ENCODE results near the gene CHSY3.

The CHSY3 gene

GRCh38 chr5:130018641-130019040 is 114.4 kb downstream of the CHSY3 start:
- Histone ChIP-seq H3K36me3 (ENCODE audit: control insufficient read depth in 2 of 2, insufficient read depth in 1 of 2, low read length in 2 of 2) (no peaks in the 10 kb centered on the region), H3K9me3 (ENCODE audit: control insufficient read depth, insufficient read depth, low read depth, low read length) (no peaks in the 10 kb centered on the region), H3K4me3 (ENCODE audit: low read depth, low read length) (no peak overlapping the region), H3K4me1 (ENCODE audit: control insufficient read depth, insufficient read depth, low read length) (no peaks in the 10 kb centered on the region), H3K27ac (ENCODE audit: extremely low read depth, low read depth, low read length) (no peak overlapping the region)
- ChIA-PET POLR2A (no interaction called here), CTCF (no interaction called here)
- TF ChIP-seq ZNF555 (tag by site-specific recombination; conservative IDR thresholded peaks at IDR 0.05) (no peak), ZNF18 (tag by site-specific recombination; IDR thresholded peaks at IDR 0.05) (no peak), ZNF404 (tag by site-specific recombination; IDR thresholded peaks at IDR 0.05) (no peak), WT1 (tag by site-specific recombination; IDR thresholded peaks at IDR 0.05) (no peak), ZNF423 (tag by site-specific recombination; IDR thresholded peaks at IDR 0.05) (no peak), ZNF211 (tag by site-specific recombination; IDR thresholded peaks at IDR 0.05; ENCODE audit: low read depth) (no peak), ZNF660 (tag by site-specific recombination; IDR thresholded peaks at IDR 0.05) (no peak), ZBTB17 (tag by site-specific recombination; IDR thresholded peaks at IDR 0.05) (no peak), ZNF658 (tag by site-specific recombination; IDR thresholded peaks at IDR 0.05) (no peak), ZNF223 (tag by site-specific recombination; IDR thresholded peaks at IDR 0.05) (no peak), HOXD13 (CRISPR knock-in tag; IDR thresholded peaks at IDR 0.05; ENCODE audit: borderline replicate concordance) (no peak), GLIS1 (tag by site-specific recombination; IDR thresholded peaks at IDR 0.05) (no peak), ZNF37A (tag by site-specific recombination; IDR thresholded peaks at IDR 0.05) (no peak), ZNF571 (tag by site-specific recombination; IDR thresholded peaks at IDR 0.05) (no peak), ZNF785 (tag by site-specific recombination; IDR thresholded peaks at IDR 0.05) (no peak)
- TF ChIP-seq, protein P1, sequence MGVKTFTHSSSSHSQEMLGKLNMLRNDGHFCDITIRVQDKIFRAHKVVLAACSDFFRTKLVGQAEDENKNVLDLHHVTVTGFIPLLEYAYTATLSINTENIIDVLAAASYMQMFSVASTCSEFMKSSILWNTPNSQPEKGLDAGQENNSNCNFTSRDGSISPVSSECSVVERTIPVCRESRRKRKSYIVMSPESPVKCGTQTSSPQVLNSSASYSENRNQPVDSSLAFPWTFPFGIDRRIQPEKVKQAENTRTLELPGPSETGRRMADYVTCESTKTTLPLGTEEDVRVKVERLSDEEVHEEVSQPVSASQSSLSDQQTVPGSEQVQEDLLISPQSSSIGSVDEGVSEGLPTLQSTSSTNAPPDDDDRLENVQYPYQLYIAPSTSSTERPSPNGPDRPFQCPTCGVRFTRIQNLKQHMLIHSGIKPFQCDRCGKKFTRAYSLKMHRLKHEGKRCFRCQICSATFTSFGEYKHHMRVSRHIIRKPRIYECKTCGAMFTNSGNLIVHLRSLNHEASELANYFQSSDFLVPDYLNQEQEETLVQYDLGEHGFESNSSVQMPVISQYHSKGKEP (tag by site-specific recombination; IDR thresholded peaks at IDR 0.05) = no peak
- TF ChIP-seq, protein P2, sequence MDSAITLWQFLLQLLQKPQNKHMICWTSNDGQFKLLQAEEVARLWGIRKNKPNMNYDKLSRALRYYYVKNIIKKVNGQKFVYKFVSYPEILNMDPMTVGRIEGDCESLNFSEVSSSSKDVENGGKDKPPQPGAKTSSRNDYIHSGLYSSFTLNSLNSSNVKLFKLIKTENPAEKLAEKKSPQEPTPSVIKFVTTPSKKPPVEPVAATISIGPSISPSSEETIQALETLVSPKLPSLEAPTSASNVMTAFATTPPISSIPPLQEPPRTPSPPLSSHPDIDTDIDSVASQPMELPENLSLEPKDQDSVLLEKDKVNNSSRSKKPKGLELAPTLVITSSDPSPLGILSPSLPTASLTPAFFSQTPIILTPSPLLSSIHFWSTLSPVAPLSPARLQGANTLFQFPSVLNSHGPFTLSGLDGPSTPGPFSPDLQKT (IDR thresholded peaks at IDR 0.05; ENCODE audit: borderline replicate concordance, low read depth, low read length) = no peak
- TF ChIP-seq, protein P3, sequence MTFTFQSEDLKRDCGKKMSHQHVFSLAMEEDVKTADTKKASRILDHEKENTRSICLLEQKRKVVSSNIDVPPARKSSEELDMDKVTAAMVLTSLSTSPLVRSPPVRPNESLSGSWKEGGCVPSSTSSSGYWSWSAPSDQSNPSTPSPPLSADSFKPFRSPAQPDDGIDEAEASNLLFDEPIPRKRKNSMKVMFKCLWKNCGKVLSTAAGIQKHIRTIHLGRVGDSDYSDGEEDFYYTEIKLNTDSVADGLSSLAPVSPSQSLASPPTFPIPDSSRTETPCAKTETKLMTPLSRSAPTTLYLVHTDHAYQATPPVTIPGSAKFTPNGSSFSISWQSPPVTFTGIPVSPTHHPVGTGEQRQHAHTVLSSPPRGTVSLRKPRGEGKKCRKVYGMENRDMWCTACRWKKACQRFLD (tag by site-specific recombination; IDR thresholded peaks at IDR 0.05) = no peak
- TF ChIP-seq, protein P4, sequence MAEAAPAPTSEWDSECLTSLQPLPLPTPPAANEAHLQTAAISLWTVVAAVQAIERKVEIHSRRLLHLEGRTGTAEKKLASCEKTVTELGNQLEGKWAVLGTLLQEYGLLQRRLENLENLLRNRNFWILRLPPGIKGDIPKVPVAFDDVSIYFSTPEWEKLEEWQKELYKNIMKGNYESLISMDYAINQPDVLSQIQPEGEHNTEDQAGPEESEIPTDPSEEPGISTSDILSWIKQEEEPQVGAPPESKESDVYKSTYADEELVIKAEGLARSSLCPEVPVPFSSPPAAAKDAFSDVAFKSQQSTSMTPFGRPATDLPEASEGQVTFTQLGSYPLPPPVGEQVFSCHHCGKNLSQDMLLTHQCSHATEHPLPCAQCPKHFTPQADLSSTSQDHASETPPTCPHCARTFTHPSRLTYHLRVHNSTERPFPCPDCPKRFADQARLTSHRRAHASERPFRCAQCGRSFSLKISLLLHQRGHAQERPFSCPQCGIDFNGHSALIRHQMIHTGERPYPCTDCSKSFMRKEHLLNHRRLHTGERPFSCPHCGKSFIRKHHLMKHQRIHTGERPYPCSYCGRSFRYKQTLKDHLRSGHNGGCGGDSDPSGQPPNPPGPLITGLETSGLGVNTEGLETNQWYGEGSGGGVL (tag by site-specific recombination; IDR thresholded peaks at IDR 0.05) = no peak
- TF ChIP-seq, protein P5, sequence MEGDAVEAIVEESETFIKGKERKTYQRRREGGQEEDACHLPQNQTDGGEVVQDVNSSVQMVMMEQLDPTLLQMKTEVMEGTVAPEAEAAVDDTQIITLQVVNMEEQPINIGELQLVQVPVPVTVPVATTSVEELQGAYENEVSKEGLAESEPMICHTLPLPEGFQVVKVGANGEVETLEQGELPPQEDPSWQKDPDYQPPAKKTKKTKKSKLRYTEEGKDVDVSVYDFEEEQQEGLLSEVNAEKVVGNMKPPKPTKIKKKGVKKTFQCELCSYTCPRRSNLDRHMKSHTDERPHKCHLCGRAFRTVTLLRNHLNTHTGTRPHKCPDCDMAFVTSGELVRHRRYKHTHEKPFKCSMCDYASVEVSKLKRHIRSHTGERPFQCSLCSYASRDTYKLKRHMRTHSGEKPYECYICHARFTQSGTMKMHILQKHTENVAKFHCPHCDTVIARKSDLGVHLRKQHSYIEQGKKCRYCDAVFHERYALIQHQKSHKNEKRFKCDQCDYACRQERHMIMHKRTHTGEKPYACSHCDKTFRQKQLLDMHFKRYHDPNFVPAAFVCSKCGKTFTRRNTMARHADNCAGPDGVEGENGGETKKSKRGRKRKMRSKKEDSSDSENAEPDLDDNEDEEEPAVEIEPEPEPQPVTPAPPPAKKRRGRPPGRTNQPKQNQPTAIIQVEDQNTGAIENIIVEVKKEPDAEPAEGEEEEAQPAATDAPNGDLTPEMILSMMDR (tag by site-specific recombination; IDR thresholded peaks at IDR 0.05) = no peak

Measured in HEK293 (cell line).